ENCODE measurements around the gene EIF4G3.

EIF4G3 gene

DNA sequence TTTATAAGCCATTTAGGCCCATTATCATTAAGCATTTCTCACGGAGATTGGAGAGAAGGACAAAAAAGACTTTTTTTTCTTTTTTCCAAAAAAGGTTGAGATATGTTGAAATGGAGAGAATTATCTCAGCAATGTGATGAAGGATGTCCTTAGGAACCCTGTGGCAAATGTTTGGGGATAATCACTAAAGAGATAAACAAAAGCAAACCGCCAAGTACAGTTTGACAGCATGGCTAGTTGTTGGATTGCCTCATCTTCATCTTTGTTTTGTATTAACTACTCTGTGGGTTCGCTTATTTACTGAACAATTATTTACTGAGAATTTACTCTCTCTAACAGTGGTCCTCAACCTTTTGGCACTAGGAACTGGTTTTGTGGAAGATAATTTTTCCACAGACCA, 292.2 kb downstream of the EIF4G3 start:
- TF ChIP-seq NFIC (IDR thresholded peaks at IDR 0.05) (no peak), RAD21 (IDR thresholded peaks at IDR 0.05; ENCODE audit: low read depth) (no peak), FOXM1 (IDR thresholded peaks at IDR 0.05; ENCODE audit: borderline replicate concordance, low read depth) (no peak), EP300 (IDR thresholded peaks at IDR 0.05; ENCODE audit: borderline replicate concordance) (no peak), TAF1 (IDR thresholded peaks at IDR 0.05; ENCODE audit: low read depth) (no peak), TCF12 (IDR thresholded peaks at IDR 0.05; ENCODE audit: low read depth) (no peak), YY1 (IDR thresholded peaks at IDR 0.05; ENCODE audit: low read depth) (no peak)
- TF ChIP-seq, protein P1, sequence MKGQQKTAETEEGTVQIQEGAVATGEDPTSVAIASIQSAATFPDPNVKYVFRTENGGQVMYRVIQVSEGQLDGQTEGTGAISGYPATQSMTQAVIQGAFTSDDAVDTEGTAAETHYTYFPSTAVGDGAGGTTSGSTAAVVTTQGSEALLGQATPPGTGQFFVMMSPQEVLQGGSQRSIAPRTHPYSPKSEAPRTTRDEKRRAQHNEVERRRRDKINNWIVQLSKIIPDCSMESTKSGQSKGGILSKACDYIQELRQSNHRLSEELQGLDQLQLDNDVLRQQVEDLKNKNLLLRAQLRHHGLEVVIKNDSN (IDR thresholded peaks at IDR 0.05) = no peak
- TF ChIP-seq, protein P2, sequence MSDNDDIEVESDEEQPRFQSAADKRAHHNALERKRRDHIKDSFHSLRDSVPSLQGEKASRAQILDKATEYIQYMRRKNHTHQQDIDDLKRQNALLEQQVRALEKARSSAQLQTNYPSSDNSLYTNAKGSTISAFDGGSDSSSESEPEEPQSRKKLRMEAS (IDR thresholded peaks at IDR 0.05) = no peak

DNA sequence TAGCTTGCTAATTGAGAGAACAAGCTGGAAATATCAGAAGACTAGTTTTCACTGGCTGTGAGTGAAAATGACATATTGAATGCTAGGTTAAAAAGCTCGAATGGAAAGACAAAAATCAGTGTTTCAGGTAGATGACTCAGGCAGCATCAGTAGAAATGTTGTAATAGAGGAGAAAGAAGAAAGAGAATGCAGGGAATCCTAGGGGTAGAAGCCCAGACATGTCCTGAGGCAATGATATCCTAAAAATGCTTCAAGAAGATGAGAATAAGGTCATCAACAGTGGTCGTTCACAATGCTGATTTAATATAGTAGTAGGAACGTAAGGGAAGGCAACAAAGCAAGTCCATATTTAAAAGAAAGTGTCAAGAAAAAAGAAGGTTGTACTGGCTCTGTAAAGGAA, 292.9 kb downstream of the EIF4G3 start:
- TF ChIP-seq RAD21 (IDR thresholded peaks at IDR 0.05; ENCODE audit: low read depth) (no peak), NFIC (IDR thresholded peaks at IDR 0.05) (no peak), CEBPB (IDR thresholded peaks at IDR 0.05) (no peak), ZBTB7A (IDR thresholded peaks at IDR 0.05; ENCODE audit: low read depth) (no peak), TEAD4 (IDR thresholded peaks at IDR 0.05) (no peak)
- TF ChIP-seq, protein P2 (IDR thresholded peaks at IDR 0.05) = no peak

DNA sequence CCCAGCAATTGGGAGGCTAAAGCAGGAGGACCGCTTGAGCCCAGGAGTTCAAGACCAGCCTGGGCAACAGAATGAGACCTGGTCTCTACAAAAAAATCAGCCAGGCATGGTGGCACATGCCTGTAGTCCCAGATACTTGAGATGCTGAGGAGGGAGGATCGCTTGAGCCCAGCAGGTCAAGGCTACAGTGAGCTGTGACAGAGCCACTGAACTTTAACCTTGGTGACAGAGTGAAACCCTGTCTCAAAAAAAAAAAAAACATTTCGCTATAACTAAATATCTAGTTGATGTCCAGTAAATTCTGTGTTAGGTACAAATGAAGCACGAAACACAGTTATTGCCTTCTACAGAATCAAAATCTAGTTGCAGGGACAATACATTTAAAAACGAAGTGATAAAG, 293.9 kb downstream of the EIF4G3 start:
- TF ChIP-seq TAF1 (IDR thresholded peaks at IDR 0.05; ENCODE audit: low read depth) = no peak
- no peak for TF ChIP-seq YY1 (IDR thresholded peaks at IDR 0.05; ENCODE audit: low read depth)
- TF ChIP-seq, protein P2 (IDR thresholded peaks at IDR 0.05) = no peak
- no peak for TF ChIP-seq TCF12 (IDR thresholded peaks at IDR 0.05; ENCODE audit: low read depth)
- no peak for TF ChIP-seq ZBTB7A (IDR thresholded peaks at IDR 0.05; ENCODE audit: low read depth)
- no peak for TF ChIP-seq TEAD4 (IDR thresholded peaks at IDR 0.05)
- TF ChIP-seq CEBPB (IDR thresholded peaks at IDR 0.05) = no peak
- TF ChIP-seq RAD21 (IDR thresholded peaks at IDR 0.05; ENCODE audit: low read depth) = no peak
- TF ChIP-seq NFIC (IDR thresholded peaks at IDR 0.05) = no peak
- TF ChIP-seq EGR1 (IDR thresholded peaks at IDR 0.05) = no peak
- no peak for TF ChIP-seq FOXM1 (IDR thresholded peaks at IDR 0.05; ENCODE audit: borderline replicate concordance, low read depth)
- TF ChIP-seq CREB1 (IDR thresholded peaks at IDR 0.05; ENCODE audit: low read depth) = no peak
- no peak for TF ChIP-seq EP300 (IDR thresholded peaks at IDR 0.05; ENCODE audit: borderline replicate concordance)
- TF ChIP-seq, protein P1 (IDR thresholded peaks at IDR 0.05) = no peak
- TF ChIP-seq, protein P3, sequence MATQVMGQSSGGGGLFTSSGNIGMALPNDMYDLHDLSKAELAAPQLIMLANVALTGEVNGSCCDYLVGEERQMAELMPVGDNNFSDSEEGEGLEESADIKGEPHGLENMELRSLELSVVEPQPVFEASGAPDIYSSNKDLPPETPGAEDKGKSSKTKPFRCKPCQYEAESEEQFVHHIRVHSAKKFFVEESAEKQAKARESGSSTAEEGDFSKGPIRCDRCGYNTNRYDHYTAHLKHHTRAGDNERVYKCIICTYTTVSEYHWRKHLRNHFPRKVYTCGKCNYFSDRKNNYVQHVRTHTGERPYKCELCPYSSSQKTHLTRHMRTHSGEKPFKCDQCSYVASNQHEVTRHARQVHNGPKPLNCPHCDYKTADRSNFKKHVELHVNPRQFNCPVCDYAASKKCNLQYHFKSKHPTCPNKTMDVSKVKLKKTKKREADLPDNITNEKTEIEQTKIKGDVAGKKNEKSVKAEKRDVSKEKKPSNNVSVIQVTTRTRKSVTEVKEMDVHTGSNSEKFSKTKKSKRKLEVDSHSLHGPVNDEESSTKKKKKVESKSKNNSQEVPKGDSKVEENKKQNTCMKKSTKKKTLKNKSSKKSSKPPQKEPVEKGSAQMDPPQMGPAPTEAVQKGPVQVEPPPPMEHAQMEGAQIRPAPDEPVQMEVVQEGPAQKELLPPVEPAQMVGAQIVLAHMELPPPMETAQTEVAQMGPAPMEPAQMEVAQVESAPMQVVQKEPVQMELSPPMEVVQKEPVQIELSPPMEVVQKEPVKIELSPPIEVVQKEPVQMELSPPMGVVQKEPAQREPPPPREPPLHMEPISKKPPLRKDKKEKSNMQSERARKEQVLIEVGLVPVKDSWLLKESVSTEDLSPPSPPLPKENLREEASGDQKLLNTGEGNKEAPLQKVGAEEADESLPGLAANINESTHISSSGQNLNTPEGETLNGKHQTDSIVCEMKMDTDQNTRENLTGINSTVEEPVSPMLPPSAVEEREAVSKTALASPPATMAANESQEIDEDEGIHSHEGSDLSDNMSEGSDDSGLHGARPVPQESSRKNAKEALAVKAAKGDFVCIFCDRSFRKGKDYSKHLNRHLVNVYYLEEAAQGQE (IDR thresholded peaks at IDR 0.05; ENCODE audit: low read depth) = no peak

DNA sequence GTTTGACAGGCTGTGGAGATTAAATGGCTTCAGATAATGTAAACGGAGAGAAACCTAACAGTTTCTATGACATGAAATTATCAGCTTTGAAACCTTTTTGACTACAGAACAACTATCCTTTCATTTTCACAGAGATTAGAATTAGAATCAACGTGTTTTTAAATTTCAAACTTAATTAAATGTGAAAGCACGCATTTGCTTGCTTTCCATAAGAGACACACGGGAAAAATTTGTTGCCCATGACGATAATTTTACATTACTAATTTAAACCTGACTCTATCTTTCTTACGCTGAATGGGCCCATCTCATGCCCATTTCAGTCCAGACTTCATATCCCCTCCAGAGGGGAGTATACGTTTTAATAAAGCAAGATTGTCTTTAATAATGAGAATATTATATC, 297.9 kb downstream of the EIF4G3 start:
- no peak for TF ChIP-seq CEBPB (IDR thresholded peaks at IDR 0.05)
- no peak for TF ChIP-seq YY1 (IDR thresholded peaks at IDR 0.05; ENCODE audit: low read depth)
- TF ChIP-seq, protein P2 (IDR thresholded peaks at IDR 0.05) = no peak
- TF ChIP-seq, protein P1 (IDR thresholded peaks at IDR 0.05) = no peak
- TF ChIP-seq FOXM1 (IDR thresholded peaks at IDR 0.05; ENCODE audit: borderline replicate concordance, low read depth) = no peak
- no peak for TF ChIP-seq TAF1 (IDR thresholded peaks at IDR 0.05; ENCODE audit: low read depth)
- no peak for TF ChIP-seq CREB1 (IDR thresholded peaks at IDR 0.05; ENCODE audit: low read depth)
- TF ChIP-seq EGR1 (IDR thresholded peaks at IDR 0.05) = no peak
- no peak for TF ChIP-seq EP300 (IDR thresholded peaks at IDR 0.05; ENCODE audit: borderline replicate concordance)
- no peak for TF ChIP-seq NFIC (IDR thresholded peaks at IDR 0.05)
- TF ChIP-seq ZBTB7A (IDR thresholded peaks at IDR 0.05; ENCODE audit: low read depth) = no peak
- no peak for TF ChIP-seq RAD21 (IDR thresholded peaks at IDR 0.05; ENCODE audit: low read depth)
- TF ChIP-seq TCF12 (IDR thresholded peaks at IDR 0.05; ENCODE audit: low read depth) = no peak
- TF ChIP-seq, protein P3 (IDR thresholded peaks at IDR 0.05; ENCODE audit: low read depth) = no peak
- no peak for TF ChIP-seq TEAD4 (IDR thresholded peaks at IDR 0.05)
